HCT116 (cell line): ENCODE results near the gene EP300.

Experiments
- CTCF ChIP-seq, 3 experiments: fragments of 200-600 bp in 1 of 3; sonication (generic) in 1 of 3; IDR thresholded peaks in 2 of 3; conservative IDR thresholded peaks in 1 of 3; 2 replicates each; pipeline ENCODE4 v1.5.1; 2012 to 2017; ENCODE audit warnings: low read depth in 2 of 3, low read length in 2 of 3, antibody characterized with exemption in 1 of 3, borderline replicate concordance in 1 of 3, control low read depth in 1 of 3, mild to moderate bottlenecking in 1 of 3, mixed read lengths in 1 of 3, mixed run types in 1 of 3, moderate library complexity in 1 of 3; ENCODE audit not compliant: insufficient read depth in 1 of 3
- EZH2 ChIP-seq: fragments of 200-600 bp; sonication (generic); IDR thresholded peaks from 2 replicates; pipeline ENCODE4 v1.6.1; 2017; ENCODE audit warnings: antibody characterized with exemption, mixed run types
- EZH2phosphoT487 ChIP-seq: fragments of 200-600 bp; IDR thresholded peaks from 2 replicates; pipeline ENCODE4 v1.6.1; 2018; ENCODE audit warnings: antibody characterized with exemption, borderline replicate concordance
- POLR2A ChIP-seq: IDR thresholded peaks from 2 replicates; pipeline ENCODE4 v1.7.0; 2011; ENCODE audit warnings: borderline replicate concordance; ENCODE audit not compliant: insufficient read depth, insufficient read length; ENCODE audit errors: extremely low read depth
- POLR2AphosphoS5 ChIP-seq: IDR thresholded peaks from 2 replicates; pipeline ENCODE4 v1.6.1; 2011; ENCODE audit warnings: mild to moderate bottlenecking, low read depth, low read length, moderate library complexity
- REST ChIP-seq: IDR thresholded peaks from 2 replicates; pipeline ENCODE4 v1.6.1; 2012; ENCODE audit warnings: low read depth
- SRF ChIP-seq: IDR thresholded peaks from 2 replicates; pipeline ENCODE4 v1.6.1; 2012; ENCODE audit warnings: low read depth
- YY1 ChIP-seq: IDR thresholded peaks from 2 replicates; pipeline ENCODE4 v1.6.1; 2011; ENCODE audit warnings: low read length, low read depth, moderate library complexity, mild to moderate bottlenecking; ENCODE audit not compliant: insufficient replicate concordance; ENCODE audit errors: extremely low read depth
- ZBTB33 ChIP-seq: IDR thresholded peaks from 2 replicates; pipeline ENCODE4 v1.6.1; 2011; ENCODE audit warnings: mild to moderate bottlenecking, low read length, moderate library complexity; ENCODE audit not compliant: insufficient replicate concordance; ENCODE audit errors: extremely low read depth
- ZNF274 ChIP-seq: fragments of 200-500 bp; sonication (Bioruptor generic); IDR thresholded peaks from 2 replicates; pipeline ENCODE4 v1.6.1; 2014; ENCODE audit warnings: mild to moderate bottlenecking, low read depth, low read length, inconsistent platforms

GRCh38 chr22:41177622-41178424 is 85.4 kb downstream of the EP300 start:
- TF ChIP-seq CTCF (IDR thresholded peaks at IDR 0.05 in 2 of 3, conservative IDR thresholded peaks at IDR 0.05 in 1 of 3; ENCODE audit: borderline replicate concordance in 1 of 3, insufficient read depth in 1 of 3, low read depth in 2 of 3, low read length in 2 of 3), result no peak
- no peak for TF ChIP-seq SRF
- no peak for TF ChIP-seq ZNF274
- TF ChIP-seq POLR2A, result no peak
- TF ChIP-seq YY1, result no peak
- TF ChIP-seq POLR2AphosphoS5, result no peak
- no peak for TF ChIP-seq EZH2phosphoT487
- TF ChIP-seq REST, result no peak
- no peak for TF ChIP-seq ZBTB33
- TF ChIP-seq EZH2, result no peak
